ENCODE measurements around the gene MAP4K2. TPM values are rescaled to one million over a fixed set of nuclear protein-coding genes. Genes with fewer than 3 reads are reported as not detected.

Gene MAP4K2
- total and polyA plus RNA-seq, 2 of the 8 experiments (the other 6 are each of a cell fraction or from before 2014, with no cell fraction given) = 20.1 to 20.7 TPM

GRCh38 chr11:64803158-64803845 lies at the start of gene MAP4K2 (continued):
- TF ChIP-seq SIN3A (conservative IDR thresholded peaks at IDR 0.05 in 1 of 2, IDR thresholded peaks at IDR 0.05 in 1 of 2; ENCODE audit: low read depth in 1 of 2, low read length in 2 of 2) (peak in 1 of 2 experiments; percentile 78; a peak in 2 of 4 replicates), RXRA (IDR thresholded peaks at IDR 0.05; ENCODE audit: insufficient read depth, low read depth, low read length) (no peak), RBBP5 (IDR thresholded peaks at IDR 0.05; ENCODE audit: borderline replicate concordance, low read depth, low read length) (0 out of 2 replicates have a peak, but pooled peaks have one; percentile 50)

All from H1 (cell line).